Duodenal mucosa (tissue), 2 donors: Measurements from ENCODE around the gene GATB.

Experiments used
- H3K27ac ChIP-seq: one replicate; pipeline ENCODE4 v1.7.0; 2013; ENCODE audit warnings: low read depth, low read length
- H3K27me3 ChIP-seq, 2 donors: one replicate each; pipeline ENCODE4 v1.7.0; 2013; ENCODE audit warnings: low read length in 2 of 2, control low read depth in 1 of 2; ENCODE audit not compliant: insufficient read depth in 2 of 2, control insufficient read depth in 1 of 2
- H3K36me3 ChIP-seq, 2 donors: one replicate each; pipeline ENCODE4 v1.7.0; 2013; ENCODE audit warnings: low read length in 2 of 2, control low read depth in 1 of 2; ENCODE audit not compliant: insufficient read depth in 2 of 2, control insufficient read depth in 1 of 2
- H3K4me1 ChIP-seq, 2 donors: one replicate each; pipeline ENCODE4 v1.7.0; 2013; ENCODE audit warnings: low read length in 2 of 2, control low read depth in 1 of 2; ENCODE audit not compliant: insufficient read depth in 2 of 2, control insufficient read depth in 1 of 2
- H3K4me3 ChIP-seq, 2 donors: one replicate each; pipeline ENCODE4 v1.7.0; 2013; ENCODE audit warnings: low read length in 2 of 2, low read depth in 1 of 2
- H3K9ac ChIP-seq, 2 donors: one replicate each; pipeline ENCODE4 v1.7.0; 2013; ENCODE audit warnings: low read length in 2 of 2, low read depth in 1 of 2
- H3K9me3 ChIP-seq, 2 donors: one replicate each; pipeline ENCODE4 v1.7.0; 2013; ENCODE audit warnings: low read length in 2 of 2, control low read depth in 1 of 2; ENCODE audit not compliant: control insufficient read depth in 1 of 2

The GATB gene

GRCh38 chr4:151801547-151802516 is 41.0 kb upstream of the GATB start:
- Histone ChIP-seq H3K4me1 (peaks cover 30 to 40% of the 10 kb centered on the region in 2 donors), H3K9ac (no peak overlapping the region), H3K27ac (no peak overlapping the region), H3K9me3 (no peaks in the 10 kb centered on the region), H3K4me3 (no peak overlapping the region), H3K36me3 (no peaks in the 10 kb centered on the region), H3K27me3 (no peaks in the 10 kb centered on the region)

- Histone ChIP-seq H3K4me1 (peaks cover 35 to 42% of the 10 kb centered on the region in 2 donors), H3K27me3 (no peaks in the 10 kb centered on the region), H3K4me3 (peak overlapping the region in 1 of 2 donors; percentile 9), H3K27ac (no peak overlapping the region), H3K9me3 (no peaks in the 10 kb centered on the region), H3K9ac (peak overlapping the region; percentile 2 to 20), H3K36me3 (no peaks in the 10 kb centered on the region)
Measured at GRCh38 chr4:151799417-151800012, 38.7 kb upstream of the GATB start.

DNA sequence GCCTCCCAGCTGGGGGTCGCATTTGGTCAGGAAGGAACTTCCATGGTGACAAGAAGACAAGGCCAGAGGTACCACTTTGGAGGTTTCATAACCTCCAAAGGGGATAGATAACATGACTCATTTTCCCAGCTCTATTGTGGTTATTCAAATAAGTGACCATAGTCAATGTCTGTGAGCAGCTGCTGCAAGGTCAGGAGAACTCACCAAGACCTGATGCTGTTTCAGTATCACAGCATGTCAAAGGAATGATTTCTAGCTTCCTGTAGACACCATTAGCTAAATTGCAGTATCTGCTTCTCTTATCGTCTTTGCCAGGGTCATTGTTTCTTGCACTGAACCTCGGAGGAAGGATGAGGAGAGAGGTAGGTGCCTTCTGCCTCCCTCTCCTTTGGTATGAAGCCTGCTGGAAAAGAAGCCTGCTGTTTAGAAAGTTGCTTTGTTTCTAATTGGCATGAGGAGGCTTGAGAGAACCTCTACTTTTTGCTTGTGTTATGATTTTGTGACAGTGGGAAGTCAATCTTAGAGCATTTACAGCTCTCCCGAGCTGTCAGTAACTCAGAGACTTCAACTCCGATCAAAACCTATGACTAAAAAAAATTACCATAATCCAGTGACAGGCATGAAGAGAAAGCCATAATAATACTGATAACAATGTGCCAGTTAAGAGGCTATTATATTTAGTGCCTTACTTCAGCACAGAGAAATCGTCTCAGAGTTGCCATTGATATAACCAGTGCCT is 38.0 kb upstream of the GATB start:
- peak overlapping the region; percentile 20 to 33 for H3K9ac ChIP-seq
- no peaks in the 10 kb centered on the region for H3K9me3 ChIP-seq
- no peaks in the 10 kb centered on the region for H3K27me3 ChIP-seq
- H3K4me3 ChIP-seq = peak overlapping the region; percentile 2 to 18
- no peaks in the 10 kb centered on the region for H3K36me3 ChIP-seq
- peak overlapping the region; percentile 10 for H3K27ac ChIP-seq
- H3K4me1 ChIP-seq = peaks cover 35 to 42% of the 10 kb centered on the region in 2 donors

DNA sequence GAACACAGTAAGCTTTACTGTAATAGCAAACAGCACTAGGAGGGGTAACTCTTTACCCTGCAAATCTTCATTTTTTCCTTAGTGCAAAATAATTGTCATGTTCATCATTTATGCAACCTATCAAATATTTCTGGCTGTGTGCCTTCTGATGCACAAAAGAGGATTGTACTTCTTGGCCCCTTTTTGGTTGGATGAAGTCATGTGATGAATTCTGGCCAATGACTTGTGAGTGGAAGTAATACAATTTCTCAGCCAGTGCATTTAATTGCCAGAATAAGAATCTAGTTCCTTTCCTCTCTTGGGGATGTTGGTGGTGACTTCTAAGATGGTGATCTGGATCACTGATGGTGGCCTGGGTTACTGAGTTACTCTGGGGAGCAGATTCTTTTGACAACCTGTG is 37.0 kb upstream of the GATB start:
- no peaks in the 10 kb centered on the region for H3K36me3 ChIP-seq
- peaks cover 35 to 42% of the 10 kb centered on the region in 2 donors for H3K4me1 ChIP-seq
- H3K27me3 ChIP-seq = no peaks in the 10 kb centered on the region
- H3K4me3 ChIP-seq = no peak overlapping the region
- no peak overlapping the region for H3K27ac ChIP-seq
- H3K9me3 ChIP-seq = no peaks in the 10 kb centered on the region
- H3K9ac ChIP-seq = no peak overlapping the region

- Histone ChIP-seq H3K27me3 (no peaks in the 10 kb centered on the region), H3K9ac (no peak overlapping the region), H3K4me1 (peaks cover 35 to 42% of the 10 kb centered on the region in 2 donors), H3K27ac (no peak overlapping the region), H3K36me3 (no peaks in the 10 kb centered on the region), H3K9me3 (no peaks in the 10 kb centered on the region), H3K4me3 (no peak overlapping the region)
Measured at GRCh38 chr4:151797131-151797530, 36.3 kb upstream of the GATB start.

DNA sequence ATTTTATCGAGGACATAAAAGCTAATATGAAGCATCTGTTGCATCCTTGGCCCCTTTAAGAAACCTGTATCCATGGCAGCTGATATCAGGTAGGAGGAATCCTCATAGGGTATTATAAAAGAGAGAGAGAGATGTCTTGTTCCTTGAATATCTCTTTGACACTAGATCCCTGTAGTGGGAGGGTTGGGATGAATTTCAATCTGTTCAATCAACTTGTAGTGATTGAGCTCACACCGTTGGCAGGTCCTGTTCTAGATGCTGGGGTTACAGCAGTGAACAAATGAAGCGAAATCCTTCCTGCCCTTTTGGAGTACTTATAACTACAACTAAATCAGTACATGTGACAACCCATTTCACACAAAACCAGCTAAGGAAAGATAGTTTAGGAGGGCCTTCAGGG is 35.3 kb upstream of the GATB start:
- Histone ChIP-seq H3K27me3 (no peaks in the 10 kb centered on the region), H3K9me3 (no peaks in the 10 kb centered on the region), H3K4me3 (no peak overlapping the region), H3K27ac (no peak overlapping the region), H3K9ac (no peak overlapping the region), H3K4me1 (peaks cover 35 to 42% of the 10 kb centered on the region in 2 donors), H3K36me3 (no peaks in the 10 kb centered on the region)

- no peaks in the 10 kb centered on the region for H3K9me3 ChIP-seq
- no peaks in the 10 kb centered on the region for H3K27me3 ChIP-seq
- peaks cover 16 to 17% of the 10 kb centered on the region in 2 donors for H3K4me1 ChIP-seq
- no peak overlapping the region for H3K27ac ChIP-seq
- no peak overlapping the region for H3K9ac ChIP-seq
- no peak overlapping the region for H3K4me3 ChIP-seq
- H3K36me3 ChIP-seq = no peaks in the 10 kb centered on the region
Measured at GRCh38 chr4:151792995-151793394, 32.2 kb upstream of the GATB start.

DNA sequence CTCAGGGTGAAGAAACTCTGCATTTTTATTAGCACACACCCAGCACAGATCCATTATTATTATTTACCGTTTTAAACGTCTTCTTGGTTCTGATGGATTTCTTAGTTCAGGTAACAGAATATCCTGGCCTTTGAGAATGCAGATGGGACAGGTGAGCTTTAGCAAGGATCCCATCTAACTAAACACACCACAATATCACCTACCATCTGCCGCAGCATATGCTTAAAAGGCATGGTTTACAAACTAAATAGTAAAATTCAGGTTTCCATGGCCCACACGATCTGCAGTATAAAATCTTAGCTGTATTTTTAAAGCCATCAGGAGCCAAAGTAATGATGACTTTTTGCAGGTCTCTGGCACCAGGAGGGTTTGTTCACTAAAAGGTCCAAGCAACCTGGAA is 31.7 kb upstream of the GATB start:
- H3K27me3 ChIP-seq = no peaks in the 10 kb centered on the region
- H3K9ac ChIP-seq = no peak overlapping the region
- H3K9me3 ChIP-seq = no peaks in the 10 kb centered on the region
- H3K4me3 ChIP-seq = no peak overlapping the region
- H3K4me1 ChIP-seq = peaks cover 12% of the 10 kb centered on the region in 2 donors
- H3K36me3 ChIP-seq = no peaks in the 10 kb centered on the region
- H3K27ac ChIP-seq = no peak overlapping the region

- H3K9ac ChIP-seq = no peak overlapping the region
- no peaks in the 10 kb centered on the region for H3K36me3 ChIP-seq
- no peaks in the 10 kb centered on the region for H3K27me3 ChIP-seq
- H3K4me3 ChIP-seq = no peak overlapping the region
- no peaks in the 10 kb centered on the region for H3K9me3 ChIP-seq
- peaks cover 0 to 4% of the 10 kb centered on the region in 2 donors for H3K4me1 ChIP-seq
- no peak overlapping the region for H3K27ac ChIP-seq
Measured at GRCh38 chr4:151788021-151788420, 27.2 kb upstream of the GATB start.

DNA sequence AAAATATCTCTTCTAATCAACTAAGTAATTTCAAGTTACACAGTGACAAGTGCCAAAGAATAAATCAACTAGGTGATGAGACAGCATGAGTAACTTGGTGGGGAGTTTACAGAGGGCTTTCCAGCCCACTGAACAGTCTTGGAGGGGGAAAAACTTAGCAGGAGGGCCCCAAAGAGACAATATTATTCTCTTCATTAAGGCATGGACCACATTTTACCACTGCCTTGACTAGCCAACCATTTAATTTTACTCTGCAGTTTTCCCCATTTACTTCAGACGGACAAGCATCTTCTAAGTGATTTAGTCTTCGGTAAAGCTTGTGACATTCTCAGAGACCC is 25.3 kb upstream of the GATB start:
- no peak overlapping the region for H3K4me3 ChIP-seq
- H3K36me3 ChIP-seq = no peaks in the 10 kb centered on the region

More for the DNA sequence above, 25.3 kb upstream of the GATB start:
- no peaks in the 10 kb centered on the region for H3K9me3 ChIP-seq
- H3K27ac ChIP-seq = no peak overlapping the region
- no peaks in the 10 kb centered on the region for H3K27me3 ChIP-seq
- H3K4me1 ChIP-seq = peaks cover 0 to 4% of the 10 kb centered on the region in 2 donors
- no peak overlapping the region for H3K9ac ChIP-seq
